ENCODE data around the gene ARHGEF16.

Gene ARHGEF16

DNA sequence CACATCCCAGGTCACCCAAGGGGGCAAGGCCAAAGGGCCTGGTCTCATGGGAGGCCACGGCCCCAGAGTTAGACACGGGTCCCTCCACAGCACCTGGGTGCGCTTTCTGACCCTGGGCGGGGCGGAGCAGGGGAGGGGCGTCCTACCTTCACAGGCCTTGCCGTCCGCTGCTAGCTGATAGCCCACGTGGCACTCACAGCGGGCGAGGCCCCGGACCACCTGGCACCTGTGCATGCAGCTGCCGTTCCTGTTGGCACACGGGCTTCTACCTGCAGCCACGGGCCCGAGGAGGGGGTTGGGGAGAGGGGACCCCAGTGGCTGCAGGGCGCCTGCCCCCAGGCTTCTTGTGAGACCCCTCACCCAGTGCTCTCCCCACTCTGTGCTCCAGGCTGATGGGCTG lies 59.9 kb downstream of the ARHGEF16 start:
- no peak for DNase-seq (ENCODE audit: low spot score)

DNA sequence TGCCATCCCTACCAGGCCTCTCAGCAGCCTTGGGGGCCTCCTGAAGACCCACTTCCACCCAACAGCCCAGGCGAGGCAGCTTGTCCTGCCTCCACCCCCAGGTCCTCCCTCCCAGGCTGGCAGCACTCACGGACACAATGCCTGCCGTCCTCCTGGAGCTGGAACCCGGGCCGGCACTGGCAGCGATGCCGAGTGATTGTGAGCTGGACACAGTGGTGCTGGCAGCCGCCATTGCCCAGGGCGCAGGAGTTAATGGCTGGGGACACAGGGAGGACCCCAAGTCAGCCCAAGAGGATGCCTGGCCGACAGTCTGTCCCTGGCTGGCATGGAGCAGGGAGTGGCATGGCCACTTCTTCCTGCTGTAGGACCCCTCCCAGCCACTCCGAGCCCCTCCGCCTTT lies 60.8 kb downstream of the ARHGEF16 start:
- POLR2A ChIA-PET (ENCODE audit: low non-redundant PET): no interaction called here
- DNase-seq (ENCODE audit: low spot score): no peak
- TF ChIP-seq, protein P1, sequence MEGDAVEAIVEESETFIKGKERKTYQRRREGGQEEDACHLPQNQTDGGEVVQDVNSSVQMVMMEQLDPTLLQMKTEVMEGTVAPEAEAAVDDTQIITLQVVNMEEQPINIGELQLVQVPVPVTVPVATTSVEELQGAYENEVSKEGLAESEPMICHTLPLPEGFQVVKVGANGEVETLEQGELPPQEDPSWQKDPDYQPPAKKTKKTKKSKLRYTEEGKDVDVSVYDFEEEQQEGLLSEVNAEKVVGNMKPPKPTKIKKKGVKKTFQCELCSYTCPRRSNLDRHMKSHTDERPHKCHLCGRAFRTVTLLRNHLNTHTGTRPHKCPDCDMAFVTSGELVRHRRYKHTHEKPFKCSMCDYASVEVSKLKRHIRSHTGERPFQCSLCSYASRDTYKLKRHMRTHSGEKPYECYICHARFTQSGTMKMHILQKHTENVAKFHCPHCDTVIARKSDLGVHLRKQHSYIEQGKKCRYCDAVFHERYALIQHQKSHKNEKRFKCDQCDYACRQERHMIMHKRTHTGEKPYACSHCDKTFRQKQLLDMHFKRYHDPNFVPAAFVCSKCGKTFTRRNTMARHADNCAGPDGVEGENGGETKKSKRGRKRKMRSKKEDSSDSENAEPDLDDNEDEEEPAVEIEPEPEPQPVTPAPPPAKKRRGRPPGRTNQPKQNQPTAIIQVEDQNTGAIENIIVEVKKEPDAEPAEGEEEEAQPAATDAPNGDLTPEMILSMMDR (conservative IDR thresholded peaks at IDR 0.05; ENCODE audit: low read depth): no peak
- CTCF ChIA-PET: no interaction called here
- peak overlapping the region; percentile 74; the same call in 1 of the 2 replicates for H3K27ac ChIP-seq

More for the DNA sequence above, 59.9 kb downstream of the ARHGEF16 start:
- 0 out of 2 replicates have a peak overlapping the region, but pooled peaks have one; percentile 6 for H3K27ac ChIP-seq
- TF ChIP-seq, protein P1 (conservative IDR thresholded peaks at IDR 0.05; ENCODE audit: low read depth): no peak
- CTCF ChIA-PET: no interaction called here
- POLR2A ChIA-PET (ENCODE audit: low non-redundant PET): no interaction called here

DNA sequence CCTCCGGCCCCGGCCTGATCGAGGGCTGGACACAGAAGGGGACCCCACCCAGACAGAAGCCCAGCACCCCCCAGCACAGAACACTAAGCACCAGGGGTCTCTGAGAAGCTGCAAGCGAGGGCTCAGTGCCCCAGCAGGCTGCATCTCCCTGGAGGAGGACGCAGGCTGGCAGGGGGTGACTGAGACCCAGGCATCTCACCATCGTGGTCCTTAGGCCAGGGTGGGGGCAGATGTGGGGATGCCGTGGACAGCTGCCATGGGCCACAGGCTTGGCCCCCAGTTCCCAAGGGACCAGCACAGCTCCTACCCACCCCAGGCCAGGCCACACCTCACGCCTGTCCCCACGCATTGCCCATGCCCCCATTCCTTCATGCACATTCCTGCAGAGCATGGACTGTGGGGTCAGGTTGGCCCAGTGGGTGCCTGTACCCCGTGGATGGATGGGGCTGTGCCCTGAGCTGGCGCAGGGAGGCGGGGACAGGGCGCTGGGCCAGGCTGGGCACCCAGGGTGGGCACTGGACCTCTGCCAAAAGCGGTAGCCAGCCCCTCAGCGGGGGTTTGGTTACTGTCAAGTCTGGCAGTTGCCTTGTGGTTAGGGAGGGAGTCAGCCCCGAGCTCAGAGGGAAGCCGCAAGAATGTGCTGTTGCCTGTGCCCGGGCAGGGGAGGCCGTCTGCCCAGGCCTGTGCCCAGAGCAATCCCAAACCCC lies 61.5 kb downstream of the ARHGEF16 start:
- ChIA-PET CTCF (interaction anchor here (0.6 kb wide), 1 partner anchor 49 kb away, joined by 4 read pairs; no protein-coding TSS in a partner anchor), POLR2A (ENCODE audit: low non-redundant PET) (no interaction called here)
- H3K27ac ChIP-seq: peak overlapping the region; percentile 74
- TF ChIP-seq, protein P1 (conservative IDR thresholded peaks at IDR 0.05; ENCODE audit: low read depth): no peak
- no peak for DNase-seq (ENCODE audit: low spot score)

DNA sequence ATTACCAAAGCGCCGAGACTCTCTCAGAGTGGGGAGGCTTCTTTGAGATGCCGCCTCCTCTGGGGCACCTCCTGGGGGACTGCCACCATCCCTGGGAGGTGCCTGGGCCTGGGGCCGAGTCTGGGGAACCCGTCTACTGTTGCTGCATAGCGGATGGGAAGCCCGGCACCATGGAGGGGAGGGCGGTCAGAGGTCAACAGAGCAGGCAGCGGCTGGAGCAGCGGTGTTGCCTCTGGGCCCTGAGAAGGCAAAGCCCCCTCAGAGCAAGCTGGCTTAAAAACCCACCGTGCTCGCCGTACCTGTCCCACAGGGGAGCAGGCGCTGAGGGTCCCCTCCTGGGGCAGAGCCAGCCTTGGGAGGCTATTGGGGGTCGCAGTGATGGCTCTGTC lies 62.0 kb downstream of the ARHGEF16 start:
- peak overlapping the region; percentile 74 for H3K27ac ChIP-seq
- ChIA-PET CTCF (interaction anchor here (0.6 kb wide), 2 partner anchors 13 to 49 kb away, joined by 3 to 4 read pairs; no protein-coding TSS in a partner anchor), POLR2A (ENCODE audit: low non-redundant PET) (no interaction called here)

DNA sequence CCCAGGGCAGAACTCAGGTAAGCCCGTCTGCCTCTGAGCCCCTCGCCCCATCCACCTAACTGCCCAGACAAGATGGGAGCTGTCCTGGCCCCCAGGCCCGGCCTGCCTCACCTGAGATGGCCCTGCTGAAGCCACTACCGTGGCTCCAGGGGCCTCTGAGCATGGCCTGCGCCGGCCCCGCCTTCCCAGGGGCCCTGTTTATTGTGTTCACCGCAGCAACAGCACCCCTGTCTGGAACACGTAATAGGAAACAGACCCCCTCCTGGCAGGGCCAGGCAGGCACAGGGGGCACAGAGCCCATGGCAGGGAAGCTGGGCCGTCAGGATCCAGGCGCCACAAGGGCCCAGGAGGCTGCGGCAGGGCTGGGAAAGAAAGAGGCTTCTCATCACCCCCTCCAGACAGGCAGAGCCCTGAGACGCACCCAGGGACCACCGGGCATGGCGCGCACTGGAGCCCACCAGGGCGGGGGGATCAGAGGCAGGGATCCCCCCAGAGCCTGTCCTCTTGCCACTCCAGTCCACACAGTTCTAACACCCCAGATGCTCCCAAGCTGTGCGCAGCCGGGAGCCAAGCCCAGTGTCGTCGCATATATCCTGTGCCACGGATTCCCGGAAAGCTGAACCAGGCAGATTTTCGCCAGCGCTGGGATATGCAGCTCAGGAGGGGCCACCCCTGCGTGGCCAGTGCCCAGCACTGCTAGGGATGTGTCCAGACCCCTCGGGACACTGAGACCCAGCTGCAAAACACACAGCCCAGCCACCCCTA lies 62.6 kb downstream of the ARHGEF16 start:
- POLR2A ChIA-PET (ENCODE audit: low non-redundant PET): no interaction called here
- peak overlapping the region; percentile 74 for H3K27ac ChIP-seq
- DNase-seq (ENCODE audit: low spot score): no peak
- TF ChIP-seq, protein P1 (conservative IDR thresholded peaks at IDR 0.05; ENCODE audit: low read depth): no peak
- CTCF ChIA-PET: interaction anchor here (0.6 kb wide), 1 partner anchor 13 kb away, joined by 3 read pairs; no protein-coding TSS in a partner anchor

More for the DNA sequence above, 62.0 kb downstream of the ARHGEF16 start:
- TF ChIP-seq, protein P1 (conservative IDR thresholded peaks at IDR 0.05; ENCODE audit: low read depth): no peak
- DNase-seq (ENCODE audit: low spot score): no peak

DNA sequence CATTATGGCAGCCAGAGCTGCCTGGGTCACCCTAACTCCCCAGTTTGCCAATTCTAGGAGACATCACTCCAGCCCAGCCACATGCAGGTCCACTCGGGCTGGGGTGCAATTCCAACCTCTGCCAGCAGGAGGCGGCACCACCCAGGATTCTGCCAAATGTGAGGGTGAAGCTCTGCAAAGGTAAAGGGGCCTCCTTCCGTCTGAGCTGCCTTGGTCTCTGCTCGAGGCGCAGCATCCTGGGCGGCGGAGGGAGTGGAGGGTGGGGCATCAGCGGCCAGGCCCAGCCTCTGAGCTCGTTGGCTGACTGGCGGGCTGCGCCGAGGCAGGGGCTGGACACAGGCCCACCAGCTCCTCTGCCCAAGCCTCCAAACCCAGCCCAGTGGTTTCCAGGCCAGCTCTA lies 63.8 kb downstream of the ARHGEF16 start:
- CTCF ChIA-PET: interaction anchor here (0.7 to 1.2 kb wide), 10 partner anchors 10 to 103 kb away, joined by 3 to 6 read pairs (median 4); no protein-coding TSS in a partner anchor
- POLR2A ChIA-PET (ENCODE audit: low non-redundant PET): no interaction called here
- no peak overlapping the region; the same call in 1 of the 2 replicates for H3K27ac ChIP-seq
- TF ChIP-seq, protein P1 (conservative IDR thresholded peaks at IDR 0.05; ENCODE audit: low read depth): peak; percentile 70
- DNase-seq (ENCODE audit: low spot score): no peak
